HCT116 (cell line): Measurements from ENCODE around the gene TMEM187. TPM values are rescaled to one million over a fixed set of nuclear protein-coding genes. Genes with fewer than 3 reads are reported as not detected.

Experiments used
- ATAC-seq: fragments of 200-7000 bp; cut with Tn5 transposase; 2 replicates; pipeline ENCODE4 v1.9.1; 2020; ENCODE audit warnings: mild to moderate bottlenecking, moderate library complexity
- BruUV-seq: library from RNA; stranded (reverse); fragments of 400-500 nt; replicated peaks from 2 replicates; lab custom pipeline; 2021; lab: Mats Ljungman, UMichigan
- CTCF ChIA-PET: fragments of 300-600 bp; sonication (Branson Sonifier 250); formaldehyde crosslinking; loops from one replicate; lab custom pipeline; 2021; ENCODE audit warnings: antibody characterized with exemption; lab: Charles Lee
- POLR2A ChIA-PET: fragments of 300-600, 350-600 bp; sonication (Branson Sonifier 250); formaldehyde crosslinking; loops from one replicate; lab custom pipeline; 2021; ENCODE audit warnings: antibody characterized with exemption; lab: Charles Lee
- RAD21 ChIA-PET, 2 experiments: fragments of 300-600 bp; sonication (Branson Sonifier 250); formaldehyde crosslinking; loops; one replicate each; lab custom pipeline; 2023; ENCODE audit warnings: low total read pairs in 2 of 2; ENCODE audit not compliant: uncharacterized antibody in 2 of 2, unreplicated experiment in 2 of 2, low non-redundant PET in 1 of 2; lab: Charles Lee
- DNase-seq: peaks from one replicate; pipeline ENCODE4 v3.0.0-alpha.2; 2010; ENCODE audit warnings: low read depth, low spot score
- H2AFZ ChIP-seq: fragments of 200-600 bp; shearing (Covaris generic), sonication (generic); 2 replicates; pipeline ENCODE4 v1.6.1; 2017; ENCODE audit warnings: low read depth, mixed run types, mixed read lengths, antibody characterized with exemption, low read length; ENCODE audit not compliant: poor library complexity, severe bottlenecking
- H3K27ac ChIP-seq: 2 replicates; pipeline ENCODE4 v1.5.1; 2012; ENCODE audit warnings: low read depth, low read length
- H3K27me3 ChIP-seq: fragments of 200-600 bp; sonication (generic); 2 replicates; pipeline ENCODE4 v1.6.1; 2016; ENCODE audit warnings: mixed run types, low read length, mixed read lengths; ENCODE audit not compliant: insufficient read depth
- H3K36me3 ChIP-seq, 2 experiments: fragments of 200-500 bp in 1 of 2; fragments of 200-600 bp in 1 of 2; sonication (Bioruptor generic) in 1 of 2; sonication (generic) in 1 of 2; 2 replicates each; pipeline versions ENCODE4 v1.5.1 to v1.6.1; 2014 to 2016; ENCODE audit warnings: low read length in 2 of 2, inconsistent platforms in 1 of 2, mixed read lengths in 1 of 2, mixed run types in 1 of 2; ENCODE audit not compliant: insufficient read depth in 2 of 2, control insufficient read depth in 1 of 2
- H3K4me1 ChIP-seq, 2 experiments: fragments of 200-600 bp in 1 of 2; sonication (generic) in 1 of 2; 2 replicates each; pipeline versions ENCODE4 v1.5.1 to v1.6.1; 2012 to 2017; ENCODE audit warnings: low read length in 2 of 2, inconsistent platforms in 1 of 2, mild to moderate bottlenecking in 1 of 2, mixed read lengths in 1 of 2, mixed run types in 1 of 2, moderate library complexity in 1 of 2; ENCODE audit not compliant: insufficient read depth in 2 of 2, control insufficient read depth in 1 of 2
- H3K4me2 ChIP-seq: fragments of 200-600 bp; sonication (generic); 2 replicates; pipeline ENCODE4 v1.6.1; 2017; ENCODE audit warnings: mixed run types, low read length, mixed read lengths
- H3K4me3 ChIP-seq, 2 experiments: fragments of 200-600 bp in 1 of 2; sonication (generic) in 1 of 2; replicated peaks in 1 of 2; 2 replicates each; pipeline ENCODE4 v1.5.1; 2011 to 2016; ENCODE audit warnings: low read length in 2 of 2, control low read depth in 1 of 2, low read depth in 1 of 2, mild to moderate bottlenecking in 1 of 2, mixed read lengths in 1 of 2, mixed run types in 1 of 2
- H3K79me2 ChIP-seq: fragments of 200-600 bp; sonication (generic); 2 replicates; pipeline ENCODE4 v1.6.1; 2017; ENCODE audit warnings: mild to moderate bottlenecking, mixed run types, low read length, moderate library complexity, mixed read lengths; ENCODE audit not compliant: insufficient read depth
- H3K9ac ChIP-seq: fragments of 200-600 bp; sonication (generic); 2 replicates; pipeline ENCODE4 v1.6.1; 2016; ENCODE audit warnings: low read length, mixed read lengths
- H3K9me2 ChIP-seq: fragments of 200-600 bp; sonication (generic), shearing (Covaris generic); 2 replicates; pipeline ENCODE4 v1.6.1; 2017; ENCODE audit warnings: mixed run types, mild to moderate bottlenecking, moderate library complexity; ENCODE audit not compliant: insufficient read depth
- H3K9me3 ChIP-seq, 2 experiments: fragments of 200-500 bp in 1 of 2; fragments of 200-600 bp in 1 of 2; sonication (Bioruptor generic) in 1 of 2; sonication (generic) in 1 of 2; 2 replicates each; pipeline ENCODE4 v1.6.1; 2014 to 2017; ENCODE audit warnings: low read length in 2 of 2, mixed read lengths in 2 of 2, inconsistent platforms in 1 of 2, low read depth in 1 of 2, mild to moderate bottlenecking in 1 of 2, mixed run types in 1 of 2, moderate library complexity in 1 of 2; ENCODE audit not compliant: control insufficient read depth in 1 of 2, insufficient read depth in 1 of 2
- H4K20me1 ChIP-seq: fragments of 200-600 bp; sonication (generic), shearing (Covaris generic); 2 replicates; pipeline ENCODE4 v1.6.1; 2017; ENCODE audit warnings: mixed run types, mild to moderate bottlenecking, moderate library complexity; ENCODE audit not compliant: insufficient read depth
- EGR1 ChIP-seq: IDR thresholded peaks from 2 replicates; pipeline ENCODE4 v1.6.1; 2012; ENCODE audit warnings: low read depth
- ELF1 ChIP-seq: IDR thresholded peaks from 2 replicates; pipeline ENCODE4 v1.6.1; 2012; ENCODE audit warnings: low read depth, borderline replicate concordance
- EZH2 ChIP-seq: fragments of 200-600 bp; sonication (generic); IDR thresholded peaks from 2 replicates; pipeline ENCODE4 v1.6.1; 2017; ENCODE audit warnings: antibody characterized with exemption, mixed run types
- POLR2A ChIP-seq: IDR thresholded peaks from 2 replicates; pipeline ENCODE4 v1.7.0; 2011; ENCODE audit warnings: borderline replicate concordance; ENCODE audit not compliant: insufficient read depth, insufficient read length; ENCODE audit errors: extremely low read depth
- SIN3A ChIP-seq: IDR thresholded peaks from 2 replicates; pipeline ENCODE4 v1.6.1; 2012; ENCODE audit warnings: low read depth
- SP1 ChIP-seq: IDR thresholded peaks from 2 replicates; pipeline ENCODE4 v1.6.1; 2012; ENCODE audit warnings: low read depth
- TCF7L2 ChIP-seq: IDR thresholded peaks from 2 replicates; pipeline ENCODE4 v1.7.0; 2011; ENCODE audit warnings: borderline replicate concordance, inconsistent platforms; ENCODE audit not compliant: insufficient read depth, insufficient read length; ENCODE audit errors: extremely low read depth
- YY1 ChIP-seq: IDR thresholded peaks from 2 replicates; pipeline ENCODE4 v1.6.1; 2011; ENCODE audit warnings: low read length, low read depth, moderate library complexity, mild to moderate bottlenecking; ENCODE audit not compliant: insufficient replicate concordance; ENCODE audit errors: extremely low read depth
- ZFX ChIP-seq: fragments of 450-650 bp; IDR thresholded peaks from 2 replicates; pipeline ENCODE4 v1.6.1; 2017
- intact Hi-C: fragments of 100-400 bp; cut with micrococcal nuclease; formaldehyde crosslinking; loops from 2 replicates; pipeline ENCODE4 v1.10.0; 2022
- total RNA-seq: library from RNA; stranded (reverse); gene quantifications from one replicate; pipeline ENCODE4 v1.2.1, GENCODE V29; 2021; ENCODE audit not compliant: unreplicated experiment
- TF ChIP-seq, protein P1 (sequence below): IDR thresholded peaks from 2 replicates; pipeline ENCODE4 v1.6.1; 2011; ENCODE audit warnings: mild to moderate bottlenecking, low read length, moderate library complexity; ENCODE audit not compliant: insufficient replicate concordance; ENCODE audit errors: extremely low read depth
- TF ChIP-seq, protein P2 (sequence below), 3 experiments: fragments of 200-600 bp in 1 of 3; sonication (generic) in 1 of 3; IDR thresholded peaks in 2 of 3; conservative IDR thresholded peaks in 1 of 3; 2 replicates each; pipeline ENCODE4 v1.5.1; 2012 to 2017; ENCODE audit warnings: low read depth in 2 of 3, low read length in 2 of 3, antibody characterized with exemption in 1 of 3, borderline replicate concordance in 1 of 3, control low read depth in 1 of 3, mild to moderate bottlenecking in 1 of 3, mixed read lengths in 1 of 3, mixed run types in 1 of 3, moderate library complexity in 1 of 3; ENCODE audit not compliant: insufficient read depth in 1 of 3

TMEM187 gene
- total RNA-seq, 1 experiment from 2014 or later, result 12.6 TPM

- BruUV-seq, result no TSS peak
- no peak for DNase-seq
- Histone ChIP-seq H4K20me1 (no peaks in the 10 kb centered on the region), H3K9ac (no peak overlapping the region), H3K4me3 (no peak overlapping the region), H3K9me2 (no peaks in the 10 kb centered on the region), H3K9me3 (no peaks in the 10 kb centered on the region), H3K4me1 (peaks cover 9 to 24% of the 10 kb centered on the region in 2 experiments), H3K27me3 (no peaks in the 10 kb centered on the region), H3K27ac (no peak overlapping the region), H3K4me2 (no peak overlapping the region), H3K79me2 (peaks cover 10% of the 10 kb centered on the region), H2AFZ (no peak overlapping the region)
- intact Hi-C loops, result no loop called here
- CTCF ChIA-PET, result no interaction called here
- POLR2A ChIA-PET, result no interaction called here
- ATAC-seq, result no peak
- RAD21 ChIA-PET, result no interaction called here
- TF ChIP-seq, protein P1, sequence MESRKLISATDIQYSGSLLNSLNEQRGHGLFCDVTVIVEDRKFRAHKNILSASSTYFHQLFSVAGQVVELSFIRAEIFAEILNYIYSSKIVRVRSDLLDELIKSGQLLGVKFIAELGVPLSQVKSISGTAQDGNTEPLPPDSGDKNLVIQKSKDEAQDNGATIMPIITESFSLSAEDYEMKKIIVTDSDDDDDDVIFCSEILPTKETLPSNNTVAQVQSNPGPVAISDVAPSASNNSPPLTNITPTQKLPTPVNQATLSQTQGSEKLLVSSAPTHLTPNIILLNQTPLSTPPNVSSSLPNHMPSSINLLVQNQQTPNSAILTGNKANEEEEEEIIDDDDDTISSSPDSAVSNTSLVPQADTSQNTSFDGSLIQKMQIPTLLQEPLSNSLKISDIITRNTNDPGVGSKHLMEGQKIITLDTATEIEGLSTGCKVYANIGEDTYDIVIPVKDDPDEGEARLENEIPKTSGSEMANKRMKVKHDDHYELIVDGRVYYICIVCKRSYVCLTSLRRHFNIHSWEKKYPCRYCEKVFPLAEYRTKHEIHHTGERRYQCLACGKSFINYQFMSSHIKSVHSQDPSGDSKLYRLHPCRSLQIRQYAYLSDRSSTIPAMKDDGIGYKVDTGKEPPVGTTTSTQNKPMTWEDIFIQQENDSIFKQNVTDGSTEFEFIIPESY, result no peak
- no peak for TF ChIP-seq POLR2A
- no peak for TF ChIP-seq YY1
- TF ChIP-seq SIN3A, result no peak
- TF ChIP-seq, protein P2, sequence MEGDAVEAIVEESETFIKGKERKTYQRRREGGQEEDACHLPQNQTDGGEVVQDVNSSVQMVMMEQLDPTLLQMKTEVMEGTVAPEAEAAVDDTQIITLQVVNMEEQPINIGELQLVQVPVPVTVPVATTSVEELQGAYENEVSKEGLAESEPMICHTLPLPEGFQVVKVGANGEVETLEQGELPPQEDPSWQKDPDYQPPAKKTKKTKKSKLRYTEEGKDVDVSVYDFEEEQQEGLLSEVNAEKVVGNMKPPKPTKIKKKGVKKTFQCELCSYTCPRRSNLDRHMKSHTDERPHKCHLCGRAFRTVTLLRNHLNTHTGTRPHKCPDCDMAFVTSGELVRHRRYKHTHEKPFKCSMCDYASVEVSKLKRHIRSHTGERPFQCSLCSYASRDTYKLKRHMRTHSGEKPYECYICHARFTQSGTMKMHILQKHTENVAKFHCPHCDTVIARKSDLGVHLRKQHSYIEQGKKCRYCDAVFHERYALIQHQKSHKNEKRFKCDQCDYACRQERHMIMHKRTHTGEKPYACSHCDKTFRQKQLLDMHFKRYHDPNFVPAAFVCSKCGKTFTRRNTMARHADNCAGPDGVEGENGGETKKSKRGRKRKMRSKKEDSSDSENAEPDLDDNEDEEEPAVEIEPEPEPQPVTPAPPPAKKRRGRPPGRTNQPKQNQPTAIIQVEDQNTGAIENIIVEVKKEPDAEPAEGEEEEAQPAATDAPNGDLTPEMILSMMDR (IDR thresholded peaks at IDR 0.05 in 2 of 3, conservative IDR thresholded peaks at IDR 0.05 in 1 of 3; ENCODE audit: borderline replicate concordance in 1 of 3, insufficient read depth in 1 of 3, low read depth in 2 of 3, low read length in 2 of 3), result no peak
- no peak for TF ChIP-seq TCF7L2
- no peak for TF ChIP-seq SP1
- TF ChIP-seq EZH2, result no peak
- TF ChIP-seq ELF1, result no peak
- TF ChIP-seq EGR1, result no peak
- no peak for TF ChIP-seq ZFX
- TF ChIP-seq, all 23 proteins: peak for 0
- no peaks in the 10 kb centered on the region for H3K36me3 ChIP-seq
Observed at GRCh38 chrX:154024271-154024670, 51.7 kb downstream of the TMEM187 start.
